ENCODE measurements around the gene PTAFR. TPM values are rescaled to one million over a fixed set of nuclear protein-coding genes. Genes with fewer than 3 reads are reported as not detected.

Gene PTAFR
- total and polyA plus RNA-seq, 2 of the 8 experiments (the other 6 are each of a cell fraction or from before 2014, with no cell fraction given), result 1.2 to 4.9 TPM

DNA sequence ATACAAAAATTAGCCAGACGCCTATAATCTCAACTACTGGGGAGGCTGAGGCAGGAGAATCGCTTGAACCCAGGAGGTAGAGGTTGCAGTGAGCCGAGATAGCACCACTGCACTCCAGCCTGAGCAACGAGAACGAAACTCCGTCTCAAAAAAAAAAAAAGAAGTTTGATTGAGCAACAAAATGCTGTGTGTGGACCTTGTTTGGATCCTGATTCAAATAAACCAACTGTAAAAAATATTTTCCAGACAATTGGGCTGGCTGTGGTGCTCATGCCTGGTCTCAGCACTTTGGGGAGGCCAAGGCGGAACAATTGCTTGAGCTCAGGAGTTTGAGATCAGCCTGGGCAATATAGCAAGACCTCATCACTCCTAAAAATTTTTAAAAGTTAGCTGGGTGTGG lies 16.8 kb downstream of the PTAFR start:
- Histone ChIP-seq H3K18ac (ENCODE audit: extremely low read depth, low read length) (no peak overlapping the region), H2AFZ (ENCODE audit: low read length) (no peak overlapping the region), H4K91ac (replicated peaks; ENCODE audit: insufficient read length, low read length) (no peak overlapping the region), H2BK20ac (ENCODE audit: low read length) (no peak overlapping the region), H4K5ac (ENCODE audit: insufficient read length, low read depth, low read length) (no peak overlapping the region), H3K27me3 (replicated peaks in 1 of 4; ENCODE audit: control insufficient read depth in 3 of 4, extremely low read depth in 1 of 4, insufficient read depth in 3 of 4, low read length in 3 of 4) (no peaks in the 10 kb centered on the region), H2BK12ac (ENCODE audit: low read depth, low read length) (no peak overlapping the region), H3K9ac (replicated peaks in 1 of 4; ENCODE audit: extremely low read depth in 1 of 4, low read depth in 3 of 4, low read length in 3 of 4) (no peak overlapping the region), H3K36me3 (ENCODE audit: control insufficient read depth in 2 of 4, insufficient read depth in 4 of 4, low read length in 3 of 4) (no peaks in the 10 kb centered on the region), H3K56ac (replicated peaks; ENCODE audit: insufficient read length, low read depth, low read length) (no peak overlapping the region), H3K9me3 (ENCODE audit: insufficient read depth in 2 of 2, low read depth in 1 of 2, low read length in 1 of 2) (no peaks in the 10 kb centered on the region), H4K8ac (ENCODE audit: extremely low read depth, insufficient read depth, low read length) (no peak overlapping the region), H3K4me3 (ENCODE audit: extremely low read depth in 1 of 4, insufficient read depth in 2 of 4, low read depth in 3 of 4, low read length in 4 of 4) (no peak overlapping the region), H3K4ac (replicated peaks; ENCODE audit: insufficient read length, low read depth, low read length) (no peak overlapping the region), H2BK120ac (replicated peaks; ENCODE audit: low read depth, low read length) (no peak overlapping the region), H3K23ac (ENCODE audit: insufficient read length) (no peak overlapping the region), H3K79me2 (ENCODE audit: control insufficient read depth in 1 of 2, insufficient read depth in 2 of 2, low read length in 2 of 2) (no peaks in the 10 kb centered on the region), H3K79me1 (ENCODE audit: low read depth, low read length) (no peaks in the 10 kb centered on the region), H3K4me1 (replicated peaks in 1 of 4; ENCODE audit: control insufficient read depth in 3 of 4, insufficient read depth in 4 of 4, low read length in 3 of 4) (no peaks in the 10 kb centered on the region), H3K27ac (ENCODE audit: low read depth, low read length) (no peak overlapping the region), H2BK15ac (ENCODE audit: low read length) (no peak overlapping the region), H2AK5ac (ENCODE audit: low read depth, low read length) (no peak overlapping the region), H3K14ac (ENCODE audit: insufficient read length) (no peak overlapping the region), H2BK5ac (ENCODE audit: low read depth, low read length) (no peak overlapping the region), H3K23me2 (ENCODE audit: low read depth, low read length) (no peaks in the 10 kb centered on the region), H3K4me2 (ENCODE audit: insufficient read depth in 1 of 2, low read depth in 2 of 2, low read length in 2 of 2) (no peak overlapping the region), H4K20me1 (replicated peaks in 1 of 2; ENCODE audit: control insufficient read depth in 1 of 2, insufficient read depth in 2 of 2, low read length in 2 of 2) (no peaks in the 10 kb centered on the region)
- WGBS, 2 experiments (ENCODE audit: extremely low coverage in 1 of 2, insufficient coverage in 1 of 2, insufficient read length in 1 of 2, insufficient replicate concordance in 2 of 2, low coverage in 1 of 2, low lambda C conversion rate in 2 of 2, missing lambda C conversion rate in 1 of 2), result 83% methylated on average over 7 of the region's 7 CpGs; no CpG with 5 or more reads in 1 of the 2 experiments
- no peak for DNase-seq (ENCODE audit: low read depth in 1 of 2, low spot score in 2 of 2)
- POLR2A ChIA-PET (ENCODE audit: partially characterized antibody), result interaction anchor here (1.3 kb wide), 1 partner anchor 17 kb away, joined by 5 read pairs; the partner anchor contains the start of gene PTAFR
- CTCF ChIA-PET (ENCODE audit: partially characterized antibody), result interaction anchor here (0.7 kb wide), 1 partner anchor 30 kb away, joined by 4 read pairs; no protein-coding TSS in a partner anchor
- no peak for FAIRE-seq
- TF ChIP-seq RNF2 (IDR thresholded peaks at IDR 0.05; ENCODE audit: borderline replicate concordance, low read depth, low read length, missing control alignments, poor library complexity, severe bottlenecking) (no peak), TCF12 (IDR thresholded peaks at IDR 0.05; ENCODE audit: low read depth, low read length) (no peak), CHD2 (IDR thresholded peaks at IDR 0.05; ENCODE audit: low read length) (no peak), EP300 (IDR thresholded peaks at IDR 0.05; ENCODE audit: borderline replicate concordance in 1 of 2, low read depth in 2 of 2, low read length in 2 of 2) (no peak), BACH1 (IDR thresholded peaks at IDR 0.05; ENCODE audit: low read length) (no peak), PHF8 (conservative IDR thresholded peaks at IDR 0.05; ENCODE audit: low read depth, low read length) (no peak), KDM1A (IDR thresholded peaks at IDR 0.05; ENCODE audit: borderline replicate concordance, low read length) (no peak), CTBP2 (IDR thresholded peaks at IDR 0.05; ENCODE audit: borderline replicate concordance, insufficient read depth, insufficient read length, low read length) (no peak)
- TF ChIP-seq, protein P1, sequence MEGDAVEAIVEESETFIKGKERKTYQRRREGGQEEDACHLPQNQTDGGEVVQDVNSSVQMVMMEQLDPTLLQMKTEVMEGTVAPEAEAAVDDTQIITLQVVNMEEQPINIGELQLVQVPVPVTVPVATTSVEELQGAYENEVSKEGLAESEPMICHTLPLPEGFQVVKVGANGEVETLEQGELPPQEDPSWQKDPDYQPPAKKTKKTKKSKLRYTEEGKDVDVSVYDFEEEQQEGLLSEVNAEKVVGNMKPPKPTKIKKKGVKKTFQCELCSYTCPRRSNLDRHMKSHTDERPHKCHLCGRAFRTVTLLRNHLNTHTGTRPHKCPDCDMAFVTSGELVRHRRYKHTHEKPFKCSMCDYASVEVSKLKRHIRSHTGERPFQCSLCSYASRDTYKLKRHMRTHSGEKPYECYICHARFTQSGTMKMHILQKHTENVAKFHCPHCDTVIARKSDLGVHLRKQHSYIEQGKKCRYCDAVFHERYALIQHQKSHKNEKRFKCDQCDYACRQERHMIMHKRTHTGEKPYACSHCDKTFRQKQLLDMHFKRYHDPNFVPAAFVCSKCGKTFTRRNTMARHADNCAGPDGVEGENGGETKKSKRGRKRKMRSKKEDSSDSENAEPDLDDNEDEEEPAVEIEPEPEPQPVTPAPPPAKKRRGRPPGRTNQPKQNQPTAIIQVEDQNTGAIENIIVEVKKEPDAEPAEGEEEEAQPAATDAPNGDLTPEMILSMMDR (IDR thresholded peaks at IDR 0.05; ENCODE audit: control extremely low read depth in 1 of 3, insufficient read depth in 1 of 3, low read depth in 1 of 3, low read length in 3 of 3), result no peak
- TF ChIP-seq, protein P2, sequence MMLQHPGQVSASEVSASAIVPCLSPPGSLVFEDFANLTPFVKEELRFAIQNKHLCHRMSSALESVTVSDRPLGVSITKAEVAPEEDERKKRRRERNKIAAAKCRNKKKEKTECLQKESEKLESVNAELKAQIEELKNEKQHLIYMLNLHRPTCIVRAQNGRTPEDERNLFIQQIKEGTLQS (IDR thresholded peaks at IDR 0.05; ENCODE audit: insufficient read depth, low read depth, low read length), result no peak
